Hematopoietic multipotent progenitor cell (in vitro differentiated cells): ENCODE measurements around the gene UBE2L6. TPM values are rescaled to one million over a fixed set of nuclear protein-coding genes. Genes with fewer than 3 reads are reported as not detected.

ENCODE experiments used
- DNase-seq, 3 donors: peaks; one replicate each; pipeline ENCODE4 v3.0.0-alpha.2; 2011 to 2015; ENCODE audit warnings: low read depth in 2 of 3, low spot score in 2 of 3
- total RNA-seq: library from RNA; depleted of rRNA; stranded (reverse); fragments of >200 nt; gene quantifications from one replicate; pipeline ENCODE4 v1.2.3, GENCODE V29; 2012

The UBE2L6 gene
- total RNA-seq, result 215 TPM

DNA sequence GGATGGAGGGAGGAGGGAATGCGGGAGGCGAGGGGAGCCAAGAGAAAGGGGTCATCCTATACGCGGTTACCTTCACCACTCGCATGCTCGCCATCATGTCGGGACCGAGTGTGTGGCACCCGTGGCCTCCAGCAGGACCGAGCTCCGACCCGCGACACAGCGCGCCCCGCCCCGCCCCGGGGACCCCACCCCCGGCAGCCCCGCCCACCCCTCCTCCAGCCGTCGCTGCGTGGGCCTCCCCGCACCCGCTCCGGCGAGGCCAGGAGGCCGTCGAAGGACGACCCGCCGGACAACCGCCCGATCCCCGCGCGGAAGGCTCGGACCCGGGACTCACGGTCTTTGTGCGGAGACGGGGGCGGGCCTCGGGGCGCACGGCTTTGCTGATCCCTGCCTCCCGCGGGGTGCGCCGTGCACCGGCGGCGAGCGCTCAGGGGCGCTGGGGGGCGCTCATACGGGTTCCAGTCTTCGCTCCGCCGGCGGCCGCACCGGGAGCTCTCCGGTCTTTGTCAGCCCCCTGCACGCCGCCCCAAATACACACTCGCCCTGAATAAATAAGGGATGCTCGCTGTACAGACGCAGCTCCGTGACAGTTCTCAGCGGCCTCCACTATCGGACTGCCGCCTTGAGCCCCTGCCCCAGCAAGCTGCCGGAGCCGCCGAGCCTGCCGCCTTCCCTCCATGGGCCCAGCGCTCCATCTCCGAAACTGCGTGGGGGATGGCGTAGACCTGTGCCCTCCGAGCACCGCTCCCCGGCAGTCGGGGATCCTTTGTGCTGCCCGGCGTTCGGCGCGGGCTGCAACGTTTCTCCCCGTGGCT lies at the start of gene UBE2L6:
Gene UBE2L6 (minus strand): TSS at position 158 of the 815 bp plus-strand sequence. CDS start 61 bp downstream, at position 97.
- DNase-seq, result peak in 2 of 3 donors; percentile 64 to 82

DNA sequence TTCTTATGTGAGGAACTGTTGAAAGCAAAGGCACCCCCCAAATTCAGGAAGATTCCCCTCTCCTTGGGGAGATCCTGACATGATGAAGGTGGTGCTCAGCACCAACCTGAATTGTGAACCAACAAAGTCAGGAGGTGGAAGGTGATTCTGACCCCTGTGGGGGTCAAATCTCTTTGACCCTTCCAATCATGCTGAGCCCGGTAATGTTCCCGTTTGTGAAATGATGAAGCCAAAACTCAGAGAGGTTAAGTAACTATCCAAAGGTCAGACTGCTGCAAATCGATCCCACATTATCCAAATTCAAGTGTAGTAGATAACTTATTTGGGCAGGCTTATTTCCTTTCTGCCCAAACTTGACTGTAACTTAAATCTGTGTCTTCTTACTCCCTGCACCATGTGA lies 49.1 kb upstream of the UBE2L6 start:
- no peak for DNase-seq

DNA sequence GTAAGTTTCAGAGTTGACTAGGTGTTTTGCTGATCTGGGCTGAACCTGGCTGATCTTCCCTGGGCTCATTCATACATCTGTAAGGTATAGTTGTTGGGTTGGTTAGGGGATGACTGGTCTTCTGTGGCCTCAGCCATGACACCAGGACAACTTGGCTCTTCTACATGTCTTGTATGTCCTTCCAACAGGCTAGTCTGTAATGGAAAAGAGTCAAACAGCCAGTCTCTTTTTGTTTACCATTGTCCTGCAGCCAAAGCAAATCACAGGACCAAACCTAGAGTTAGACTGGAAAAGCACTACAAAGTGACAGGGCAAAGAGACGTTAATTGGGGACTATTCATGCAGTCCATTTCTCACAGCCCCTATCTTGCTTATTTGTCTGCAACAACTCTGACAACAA lies 47.8 kb upstream of the UBE2L6 start:
- no peak for DNase-seq

DNA sequence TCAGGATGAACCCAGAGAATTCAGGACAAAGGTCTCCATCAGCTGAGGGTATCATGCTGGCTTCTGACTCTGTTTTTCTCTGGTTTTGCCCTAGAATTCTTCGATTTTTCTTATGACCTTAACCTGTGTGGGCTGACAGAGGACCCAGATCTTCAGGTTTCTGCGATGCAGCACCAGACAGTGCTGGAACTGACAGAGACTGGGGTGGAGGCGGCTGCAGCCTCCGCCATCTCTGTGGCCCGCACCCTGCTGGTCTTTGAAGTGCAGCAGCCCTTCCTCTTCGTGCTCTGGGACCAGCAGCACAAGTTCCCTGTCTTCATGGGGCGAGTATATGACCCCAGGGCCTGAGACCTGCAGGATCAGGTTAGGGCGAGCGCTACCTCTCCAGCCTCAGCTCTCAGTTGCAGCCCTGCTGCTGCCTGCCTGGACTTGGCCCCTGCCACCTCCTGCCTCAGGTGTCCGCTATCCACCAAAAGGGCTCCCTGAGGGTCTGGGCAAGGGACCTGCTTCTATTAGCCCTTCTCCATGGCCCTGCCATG lies 46.8 kb upstream of the UBE2L6 start:
- DNase-seq, result no peak

DNA sequence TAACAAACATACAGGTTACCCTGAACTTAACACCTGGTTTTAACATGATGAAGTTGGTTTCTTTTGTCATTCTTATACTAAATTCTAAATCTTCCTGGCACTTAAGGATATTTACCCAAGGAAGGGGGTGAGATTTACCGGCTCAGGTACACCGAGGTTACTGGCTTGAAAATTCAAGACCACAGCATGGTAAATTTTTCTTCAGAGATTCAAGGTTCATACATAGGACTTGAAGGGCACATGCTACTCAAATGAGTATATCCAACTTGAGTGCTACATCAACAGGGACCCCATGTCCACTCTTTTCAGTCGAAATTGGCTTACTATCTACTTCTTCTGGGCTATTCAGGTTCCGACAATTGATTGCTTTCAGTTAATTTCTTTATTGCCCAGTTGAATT lies 42.7 kb upstream of the UBE2L6 start:
- DNase-seq, result no peak

DNA sequence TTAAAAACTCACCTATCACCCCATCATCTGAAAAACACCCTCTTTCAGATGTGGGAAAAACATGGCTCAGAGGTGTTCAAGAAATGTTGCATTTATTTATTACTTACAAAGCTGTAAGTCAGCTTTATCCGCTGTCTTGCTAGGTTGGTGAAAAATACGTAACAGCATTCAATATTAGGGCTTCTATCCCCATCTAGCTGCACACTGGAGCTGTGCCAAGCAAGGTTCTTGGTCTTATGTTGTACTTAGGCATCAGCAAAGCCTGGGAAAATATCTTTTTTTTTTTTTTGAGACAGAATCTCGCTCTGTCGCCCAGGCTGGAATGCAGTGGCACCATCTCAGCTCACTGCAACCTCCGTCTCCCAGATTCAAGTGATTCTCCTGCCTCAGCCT lies 37.6 kb upstream of the UBE2L6 start:
- peak in 2 of 3 donors; percentile 63 to 81 for DNase-seq

DNA sequence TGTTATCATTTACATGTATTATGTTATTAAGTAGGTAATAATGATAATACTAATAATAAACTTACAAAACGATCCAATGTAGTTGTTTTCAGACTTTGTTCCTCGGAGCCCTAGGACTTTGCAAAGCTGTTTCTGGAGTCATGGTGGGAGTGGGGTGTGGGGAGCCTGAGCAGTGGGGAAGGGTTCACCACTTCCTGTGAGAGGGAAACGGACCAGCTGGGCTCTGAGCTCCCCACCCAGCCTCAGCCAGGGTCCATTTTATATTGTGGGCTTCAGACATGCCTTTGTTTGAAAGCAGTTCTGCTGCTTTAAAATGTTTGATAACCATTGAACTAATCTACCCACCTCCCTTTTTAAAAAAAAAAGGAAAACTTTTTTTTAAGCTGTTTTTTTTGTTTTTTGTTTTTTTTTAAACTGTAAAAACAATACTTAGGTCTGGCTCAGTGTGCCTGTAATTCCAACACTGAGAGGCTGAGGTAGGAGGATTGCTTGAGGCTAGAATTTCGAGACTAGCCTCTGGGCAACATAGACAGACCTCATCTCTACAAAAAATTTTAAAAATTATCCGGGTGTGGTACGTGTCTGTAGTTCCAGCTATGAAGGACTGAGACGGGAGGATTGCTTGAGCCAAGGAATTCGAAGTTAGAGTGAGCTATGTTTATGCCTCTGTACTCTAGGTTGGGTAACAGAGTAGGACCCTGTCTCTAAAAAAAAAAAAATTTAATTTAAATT lies 37.0 kb upstream of the UBE2L6 start:
- DNase-seq, result peak in 1 of 3 donors; percentile 69

DNA sequence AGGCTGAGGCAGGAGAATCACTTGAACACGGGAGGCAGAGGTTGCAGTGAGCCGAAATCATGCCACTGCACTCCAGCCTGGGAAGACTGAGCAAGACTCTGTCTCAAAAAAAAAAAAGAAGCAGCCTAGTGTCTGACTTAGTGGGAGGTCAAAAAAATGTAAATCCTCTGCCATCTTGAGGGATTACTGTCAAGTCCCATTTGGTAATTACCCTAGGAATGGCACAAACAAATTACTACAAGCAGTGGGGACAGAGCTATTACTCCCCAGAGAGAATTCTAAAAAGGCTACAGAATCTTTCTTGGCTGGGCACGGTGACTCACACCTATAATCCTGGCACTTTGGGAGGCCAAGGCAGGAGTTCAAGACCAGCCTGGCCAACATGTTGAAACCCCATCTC lies 33.8 kb upstream of the UBE2L6 start:
- DNase-seq, result no peak

DNA sequence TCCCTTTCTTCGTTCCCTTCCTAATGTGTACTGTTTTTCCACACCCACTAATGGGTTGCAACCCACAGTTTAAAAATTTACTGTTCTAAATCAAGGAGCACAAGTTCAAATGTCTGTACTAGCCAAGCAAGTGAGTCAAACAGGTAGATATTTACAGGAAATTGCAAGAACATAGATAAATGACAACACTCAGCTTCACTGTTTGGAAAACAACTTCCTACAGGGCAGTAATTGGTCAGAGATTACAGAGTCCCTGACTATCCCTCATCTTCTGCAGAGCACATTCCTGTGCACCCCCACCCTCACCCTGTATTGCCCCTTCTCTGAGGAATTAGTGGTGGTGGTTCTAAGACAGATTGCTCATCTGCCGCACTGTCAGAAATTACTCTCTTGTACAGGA lies 31.9 kb upstream of the UBE2L6 start:
- DNase-seq, result no peak

DNA sequence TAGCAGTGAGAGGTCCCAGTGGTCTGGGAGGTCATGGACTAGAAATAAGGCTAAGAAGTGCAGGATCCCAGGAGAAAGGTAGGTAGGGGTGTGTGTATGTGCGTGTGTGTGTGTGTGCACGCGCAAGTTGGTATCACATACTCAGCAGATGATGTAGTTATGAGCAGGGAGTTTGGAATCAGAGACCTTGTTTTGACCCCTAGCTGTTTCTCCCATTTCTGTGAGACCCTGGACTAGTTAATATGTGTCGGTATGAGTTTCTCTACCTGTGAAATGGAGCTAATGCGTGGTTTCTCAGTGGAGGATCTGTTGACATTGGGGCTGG lies 31.3 kb upstream of the UBE2L6 start:
- no peak for DNase-seq

DNA sequence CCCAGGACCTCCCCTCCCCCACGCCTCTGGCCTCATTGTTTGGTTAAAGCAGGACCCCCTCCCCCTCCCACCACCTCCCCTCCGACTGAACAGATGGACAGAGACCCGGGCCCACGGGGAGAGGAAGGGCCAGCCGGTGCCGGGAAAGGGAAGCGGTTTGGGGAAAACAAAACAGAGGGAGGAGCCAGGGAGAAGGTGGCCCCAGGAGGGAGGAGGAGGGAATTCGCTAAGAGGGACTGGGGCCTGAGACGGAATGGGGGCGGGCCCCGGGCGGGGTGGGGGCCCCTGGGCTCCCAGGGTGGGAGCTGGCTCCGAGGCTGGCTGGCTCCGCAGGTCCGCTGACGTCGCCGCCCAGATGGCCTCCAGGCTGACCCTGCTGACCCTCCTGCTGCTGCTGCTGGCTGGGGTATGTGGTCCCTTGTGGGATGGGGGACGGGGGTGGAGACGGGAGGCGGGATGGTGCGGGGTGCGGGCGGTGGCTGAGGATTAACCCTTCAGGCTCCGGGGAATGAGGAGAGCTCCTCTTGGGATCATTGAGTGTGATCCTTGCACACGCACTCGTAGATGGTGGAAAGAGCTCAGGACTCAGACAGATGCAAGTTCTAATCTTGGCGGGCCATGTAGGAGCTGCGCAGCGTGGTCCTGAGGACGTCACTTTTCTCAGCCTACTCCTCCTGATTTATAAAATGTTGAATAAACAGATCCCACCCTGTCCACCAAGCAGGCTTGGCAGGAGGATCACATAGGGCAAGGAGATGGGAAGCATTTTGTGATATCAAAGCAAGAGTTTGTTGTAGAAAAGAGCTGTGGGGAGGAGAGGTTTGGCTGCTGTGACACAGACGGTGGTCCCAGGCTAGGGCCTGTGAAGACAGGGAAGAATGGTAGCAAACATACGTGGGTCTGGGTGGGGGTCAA lies 30.7 kb upstream of the UBE2L6 start:
- peak in 1 of 3 donors; percentile 21 for DNase-seq

DNA sequence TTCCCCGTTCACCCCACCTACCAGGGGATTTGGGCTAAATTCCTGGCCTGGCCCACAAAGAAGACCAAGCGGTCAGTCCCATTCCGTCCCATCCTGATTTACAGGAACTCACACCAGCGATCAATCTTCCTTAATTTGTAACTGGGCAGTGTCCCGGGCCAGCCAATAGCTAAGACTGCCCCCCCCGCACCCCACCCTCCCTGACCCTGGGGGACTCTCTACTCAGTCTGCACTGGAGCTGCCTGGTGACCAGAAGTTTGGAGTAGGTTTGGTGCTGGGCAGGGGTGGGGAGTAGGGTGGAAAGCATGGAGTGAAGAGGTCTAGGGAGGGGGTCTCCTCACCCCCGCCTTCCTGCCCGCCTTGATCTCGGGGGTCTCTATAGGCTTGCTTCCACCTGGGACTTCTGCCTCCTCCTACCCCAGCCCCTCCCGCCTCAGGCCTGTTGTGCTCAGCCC lies 30.0 kb upstream of the UBE2L6 start, which contains the start of gene SERPING1:
Gene SERPING1 (plus strand): TSS at position 225 of the 455 bp plus-strand sequence. CDS start 586 bp downstream, outside the sequence.
- no peak for DNase-seq

DNA sequence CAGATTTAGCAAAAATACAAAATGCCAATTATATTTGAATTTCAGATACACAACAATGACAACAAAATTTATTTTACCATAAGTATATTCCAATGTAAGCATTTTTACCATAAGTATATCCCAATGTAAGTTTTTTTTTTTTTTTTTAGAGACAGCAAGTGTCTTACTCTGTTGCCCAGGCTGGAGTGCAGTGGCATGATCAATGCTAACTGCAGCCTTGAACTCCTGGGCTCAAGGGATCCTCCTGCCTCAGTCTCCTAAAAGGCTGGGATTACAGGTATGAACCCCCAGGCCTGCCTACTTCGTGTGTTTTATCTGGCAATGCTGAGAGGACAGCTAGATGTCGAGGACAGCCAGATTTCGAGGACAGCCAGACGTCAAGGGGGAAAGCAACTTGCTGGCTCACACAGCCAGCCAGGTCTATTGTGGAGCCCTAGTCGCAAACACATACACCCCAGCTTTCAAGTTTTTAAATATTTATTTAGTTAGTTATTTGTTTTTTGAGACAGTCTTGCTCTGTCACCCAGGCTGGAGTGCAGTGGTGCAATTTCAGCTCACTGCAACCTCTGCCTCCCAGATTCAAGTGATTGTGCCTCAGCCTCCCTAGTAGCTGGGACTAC lies 28.9 kb upstream of the UBE2L6 start:
- no peak for DNase-seq

DNA sequence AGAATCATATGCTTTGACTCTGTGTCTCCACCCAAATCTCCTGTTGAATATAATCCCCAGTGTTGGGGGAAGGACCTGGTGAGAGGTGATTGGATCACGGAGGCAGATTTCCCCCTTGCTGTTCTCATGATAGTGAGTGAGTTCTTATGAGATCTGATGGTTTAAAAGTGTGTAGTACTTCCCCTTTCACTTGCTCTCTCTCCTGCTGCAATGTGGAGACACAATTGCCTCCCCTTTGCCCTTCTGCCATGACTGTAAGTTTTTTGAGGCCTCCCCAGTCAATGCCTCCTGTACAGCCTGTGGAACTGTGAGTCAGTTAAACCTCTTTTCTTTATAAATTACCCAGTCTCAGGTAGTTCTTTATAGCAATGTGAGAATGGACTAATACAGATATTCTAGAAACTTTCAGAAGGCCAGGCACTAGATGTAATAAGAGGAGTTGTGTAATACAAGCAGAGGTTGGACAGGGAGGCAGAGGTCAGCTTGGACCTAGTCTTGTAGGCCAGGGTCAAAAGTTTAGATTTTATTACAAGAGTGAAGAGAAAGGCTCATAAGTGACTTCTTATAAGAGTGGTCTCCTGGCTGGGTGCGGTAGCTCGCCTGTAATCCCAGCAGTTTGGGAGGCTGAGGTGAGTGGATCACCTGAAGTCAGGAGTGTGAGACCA lies 20.7 kb upstream of the UBE2L6 start:
- DNase-seq, result peak in 1 of 3 donors; percentile 65

DNA sequence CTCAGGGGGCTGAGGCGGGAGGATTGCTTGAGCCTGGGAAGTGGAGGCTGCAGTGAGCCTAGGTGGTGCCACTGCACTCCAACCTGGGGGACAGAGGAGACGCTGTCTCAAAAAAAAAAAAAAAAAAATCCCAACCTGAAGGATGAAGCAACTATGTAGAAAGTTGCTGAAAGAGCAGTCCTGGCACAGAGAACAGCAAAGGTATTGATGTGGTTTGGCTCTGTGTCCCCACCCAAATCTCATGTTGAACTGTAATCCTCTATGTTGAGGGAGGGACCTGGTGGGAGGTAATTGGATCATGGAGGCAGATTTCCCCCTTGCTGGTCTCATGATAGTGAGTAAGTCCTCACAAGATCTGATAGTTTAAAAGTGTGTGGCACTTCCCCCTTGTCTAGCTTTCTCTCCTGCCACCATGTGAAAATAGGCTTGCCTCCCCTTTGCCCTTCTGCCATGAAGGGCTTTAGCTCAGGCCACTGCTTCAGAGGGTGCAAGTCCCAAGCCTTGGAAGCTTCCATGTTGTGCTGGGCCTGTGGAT lies 19.3 kb upstream of the UBE2L6 start:
- no peak for DNase-seq

DNA sequence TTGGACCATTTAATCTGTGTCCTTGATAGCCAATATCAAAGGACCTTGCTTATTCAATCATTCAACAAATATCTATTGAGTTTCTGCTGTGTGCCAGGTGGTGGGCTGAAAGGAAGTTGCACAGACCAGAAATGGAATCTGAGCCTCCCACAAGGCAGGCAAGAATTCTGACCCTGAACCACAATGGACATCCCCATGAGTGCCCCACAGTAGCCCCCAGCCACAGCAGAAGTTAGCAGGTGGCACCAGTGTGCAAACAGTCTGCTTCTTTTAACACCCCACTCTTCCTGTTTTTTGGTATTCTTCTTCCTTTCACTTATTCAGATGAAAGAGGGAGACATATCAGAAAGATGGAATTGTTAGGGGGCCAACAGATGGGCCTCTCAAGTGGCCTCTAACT lies 17.8 kb upstream of the UBE2L6 start:
- DNase-seq, result peak in 1 of 3 donors; percentile 70

DNA sequence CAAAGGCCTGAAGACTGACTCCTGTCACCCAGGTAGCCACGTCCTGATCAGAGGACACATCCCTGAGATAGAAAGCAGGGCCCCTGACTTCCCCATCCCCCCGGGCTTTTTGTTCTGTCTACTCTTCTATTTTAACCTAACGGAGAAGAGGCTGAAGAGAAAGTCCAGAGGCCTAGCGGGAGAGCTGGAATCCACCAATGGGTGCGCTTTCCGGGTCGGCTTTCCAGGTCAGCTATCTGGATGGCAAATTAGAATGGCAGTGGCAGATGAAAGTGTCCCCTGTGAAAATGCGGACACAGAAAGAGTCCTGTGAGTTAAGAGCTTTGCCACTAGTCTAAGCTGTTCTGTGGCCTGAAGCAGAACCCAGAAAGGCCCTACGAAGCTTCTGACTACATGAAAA lies 16.9 kb upstream of the UBE2L6 start:
- DNase-seq, result no peak

DNA sequence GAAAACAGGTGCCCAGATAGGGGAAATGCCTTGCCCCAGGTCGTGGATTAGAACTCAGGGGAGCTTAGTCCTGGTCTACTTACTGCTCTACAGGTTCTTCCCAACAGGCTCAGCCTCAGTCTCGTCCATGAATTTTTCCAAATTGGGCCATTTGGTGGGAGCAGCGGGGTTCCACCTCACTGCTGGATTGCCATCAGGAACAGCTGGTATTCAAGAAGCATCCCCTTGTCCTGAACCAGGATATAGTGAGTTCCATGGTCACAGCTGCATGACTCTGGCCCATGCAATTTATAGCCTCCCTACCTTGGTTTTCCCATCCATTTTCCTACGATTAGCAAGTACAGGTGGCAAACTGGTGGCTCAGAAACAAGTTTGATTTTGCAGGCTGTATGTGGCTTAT lies 6.6 kb upstream of the UBE2L6 start:
- DNase-seq, result no peak

DNA sequence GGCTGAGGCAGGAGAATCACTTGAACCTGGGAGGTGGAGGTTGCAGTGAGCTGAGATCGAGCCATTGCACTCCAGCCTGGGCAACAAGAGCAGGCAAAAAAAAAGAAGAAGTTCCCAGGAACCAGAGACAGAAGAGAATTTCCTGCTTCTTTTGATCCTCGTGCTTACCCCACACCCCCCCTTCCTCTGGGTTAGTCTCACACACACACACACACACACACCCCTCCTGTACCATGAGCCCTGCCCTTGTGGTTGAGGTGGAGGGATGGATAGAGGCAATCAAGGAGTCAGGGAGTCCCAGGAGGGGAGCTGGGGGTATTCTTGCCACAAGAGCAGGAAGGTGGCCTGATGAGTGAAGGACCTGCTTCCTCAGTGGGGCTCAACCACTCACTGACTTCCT lies 4.1 kb upstream of the UBE2L6 start:
- DNase-seq, result peak in 1 of 3 donors; percentile 44
